AG08396 (cell line): ENCODE data around the gene RARA.

ENCODE experiments used
- DNase-seq: peaks from one replicate; pipeline ENCODE4 v3.0.0; 2012; ENCODE audit warnings: low spot score, mixed read lengths

The RARA gene

DNA sequence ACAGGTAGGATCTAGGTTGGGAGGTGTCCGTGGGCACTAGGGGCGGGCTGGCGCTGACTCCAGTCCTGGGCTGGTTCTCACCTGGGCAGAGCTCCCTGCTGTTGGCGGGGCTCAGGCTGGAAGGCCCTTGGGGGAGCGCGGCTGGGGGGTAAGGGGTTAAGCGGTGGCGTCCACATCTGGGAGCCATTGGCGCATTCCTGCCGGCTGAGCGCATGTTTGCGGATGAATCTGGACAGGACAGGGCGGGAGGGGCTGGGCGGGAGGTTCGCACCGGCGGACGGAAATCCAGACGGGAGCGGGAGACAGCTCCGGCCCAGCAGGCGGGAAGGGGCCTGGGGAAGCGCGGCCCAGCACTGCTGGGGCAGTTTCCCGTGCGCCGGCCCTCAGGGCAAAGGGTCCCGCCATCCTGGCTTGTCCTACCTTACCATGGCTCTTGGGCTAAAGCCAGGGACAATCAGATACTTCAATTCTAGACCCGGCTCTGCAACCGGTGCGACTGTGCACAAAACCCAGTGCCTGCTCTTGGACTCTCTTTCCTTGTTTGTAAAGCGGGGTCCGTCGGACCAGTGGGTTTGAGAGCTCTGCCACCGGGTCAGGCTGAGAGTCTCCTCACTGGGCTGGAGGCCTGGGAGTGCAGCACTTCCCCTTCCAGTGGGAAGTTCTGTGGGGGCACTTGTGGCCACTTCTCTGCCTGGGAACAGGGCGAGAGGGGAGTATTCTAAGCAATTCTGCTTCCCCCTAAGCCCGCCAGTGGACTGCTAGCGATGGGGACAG lies 7.8 kb downstream of the RARA start:
- peak; percentile 82 for DNase-seq

DNA sequence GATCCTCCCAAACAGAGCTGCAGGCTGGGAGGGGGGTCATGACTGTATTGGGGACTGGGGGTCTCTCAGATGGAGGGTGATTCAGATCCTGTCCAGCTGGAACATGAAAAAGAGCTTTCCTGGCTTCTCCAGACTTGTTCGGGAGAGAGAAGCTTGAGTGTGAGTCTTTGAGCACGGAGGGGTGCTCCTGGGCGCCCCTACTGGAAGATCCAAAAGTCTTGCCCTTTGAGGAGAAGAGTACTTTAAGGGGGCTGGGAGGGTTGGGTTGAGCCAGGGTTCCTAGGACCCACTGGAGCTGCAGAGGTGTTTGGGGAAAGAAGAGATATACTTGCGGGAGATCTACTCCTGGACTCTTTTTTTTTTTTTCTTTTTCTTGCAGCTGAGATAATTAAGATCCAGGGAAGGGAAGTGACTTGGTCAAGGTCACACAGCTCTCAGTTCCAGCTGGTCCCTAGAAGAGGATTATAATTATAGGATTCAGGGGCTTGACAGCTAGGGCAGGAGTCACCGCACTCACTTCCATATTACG lies 8.4 kb downstream of the RARA start:
- DNase-seq, result peak; percentile 72

DNA sequence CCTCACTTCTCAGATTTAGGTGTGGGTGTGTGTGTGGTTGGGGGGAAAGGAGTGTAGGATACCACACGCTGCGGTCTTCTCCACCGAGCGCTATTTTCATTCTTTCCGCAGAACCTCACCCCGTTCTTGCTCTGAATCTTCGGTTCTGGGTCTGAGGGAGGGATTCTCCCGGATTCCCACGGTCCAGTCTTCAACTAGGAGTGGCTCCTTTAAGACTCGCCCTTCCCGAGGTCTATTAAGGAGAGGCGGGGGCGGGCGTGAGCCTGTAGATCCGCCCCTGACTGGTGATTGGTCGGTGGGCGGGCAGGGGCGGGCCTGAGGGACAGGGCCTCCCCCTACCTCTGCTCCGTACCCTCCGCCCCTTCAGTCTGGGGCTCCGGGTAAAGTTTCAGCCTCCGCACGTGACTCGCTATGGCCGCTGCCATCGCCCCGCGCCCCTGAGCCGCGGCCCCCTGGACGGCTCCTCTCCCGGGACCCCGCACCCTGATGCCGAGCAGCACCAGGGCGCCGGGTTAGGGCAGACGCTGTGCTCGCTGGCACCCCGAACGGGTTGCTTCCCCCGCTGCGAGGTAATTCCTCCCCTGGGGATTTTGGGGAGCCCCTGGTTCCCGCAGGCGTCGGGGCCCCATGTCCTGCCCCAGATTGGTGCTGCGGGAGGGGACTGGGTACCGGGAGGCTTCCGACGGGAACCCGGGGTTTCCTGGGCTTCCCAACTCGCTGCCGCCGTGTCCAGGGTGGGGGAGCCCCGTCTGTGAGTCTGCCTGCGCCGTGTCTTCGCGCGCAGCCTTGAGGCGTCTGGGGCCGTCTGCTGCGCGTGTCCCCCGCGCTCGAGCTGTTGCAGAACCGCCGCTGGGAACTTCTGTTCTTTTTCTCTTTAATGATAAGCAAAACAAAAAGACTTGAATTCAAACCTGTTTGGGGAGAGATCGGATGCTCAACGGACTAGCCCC lies 9.2 kb downstream of the RARA start:
- DNase-seq, result peak; percentile 98

DNA sequence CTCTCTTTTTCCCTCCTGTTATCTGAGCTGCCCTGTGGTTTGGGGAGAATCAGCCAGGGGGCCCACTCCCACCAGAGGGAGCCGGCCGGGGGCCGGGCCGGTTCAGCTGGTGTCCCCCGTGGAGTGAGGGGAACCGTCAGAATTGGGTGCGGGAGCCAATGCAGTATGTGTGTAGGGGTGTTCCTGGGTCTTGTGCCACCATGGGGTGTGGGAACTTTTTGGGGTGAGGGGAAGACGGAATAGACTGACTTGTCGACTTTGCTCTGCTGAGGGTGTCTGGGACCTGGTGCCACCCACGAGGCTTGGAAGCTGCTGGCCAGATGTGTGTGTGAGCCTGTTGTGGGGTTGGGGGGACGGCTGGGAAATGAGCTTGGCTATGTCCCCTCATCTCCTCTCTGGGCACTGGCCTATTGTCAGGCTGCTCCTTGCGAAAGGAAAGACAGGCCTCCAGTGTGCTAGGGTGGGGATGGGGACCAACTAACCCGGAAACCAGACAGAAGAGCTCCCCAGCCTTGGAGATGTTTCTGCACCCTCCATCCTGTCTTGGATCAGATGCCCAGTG lies 9.9 kb downstream of the RARA start:
- DNase-seq, result no peak

DNA sequence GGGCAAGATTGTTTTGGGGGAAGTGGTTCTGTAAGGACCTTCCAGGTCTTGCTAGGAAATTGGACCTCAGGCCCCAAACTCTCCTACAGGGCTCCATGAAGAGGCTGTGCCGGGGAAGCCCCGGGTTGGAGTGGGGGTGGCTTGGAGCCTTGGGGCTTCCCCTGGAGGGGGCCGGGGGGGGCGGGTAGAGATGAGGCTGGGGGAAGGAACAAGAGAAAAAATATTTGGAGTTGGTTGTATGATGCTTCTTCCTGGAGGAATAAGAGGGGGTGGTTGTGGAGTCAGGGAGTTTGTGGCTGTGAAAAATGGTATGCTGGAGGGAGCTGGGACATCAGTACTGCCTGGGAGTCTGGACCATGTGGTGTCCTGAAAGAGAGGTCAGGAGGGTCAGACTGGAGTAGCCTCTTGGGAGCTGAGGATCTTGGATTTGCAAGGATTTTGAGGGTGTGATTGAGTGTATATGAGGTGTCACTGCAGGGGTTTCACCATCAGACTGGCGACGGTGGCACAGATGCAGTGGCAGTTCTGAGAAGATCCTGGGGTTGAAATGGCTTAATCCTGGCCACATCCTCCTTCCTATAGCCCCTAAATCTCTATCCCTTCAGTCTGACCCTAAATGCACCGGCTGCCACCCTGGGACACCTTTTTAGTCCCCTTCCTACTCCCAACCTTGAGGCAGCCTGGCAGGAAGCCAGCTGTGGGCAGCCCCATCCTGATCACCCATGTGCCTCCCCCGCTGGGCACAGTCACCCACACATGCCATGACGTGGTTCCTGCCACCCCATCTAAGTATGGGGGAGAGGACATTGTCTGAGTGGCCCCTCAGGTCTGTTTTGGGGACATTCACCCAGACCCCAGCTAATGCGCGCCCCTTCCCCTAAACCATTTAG lies 10.9 kb downstream of the RARA start:
- no peak for DNase-seq

DNA sequence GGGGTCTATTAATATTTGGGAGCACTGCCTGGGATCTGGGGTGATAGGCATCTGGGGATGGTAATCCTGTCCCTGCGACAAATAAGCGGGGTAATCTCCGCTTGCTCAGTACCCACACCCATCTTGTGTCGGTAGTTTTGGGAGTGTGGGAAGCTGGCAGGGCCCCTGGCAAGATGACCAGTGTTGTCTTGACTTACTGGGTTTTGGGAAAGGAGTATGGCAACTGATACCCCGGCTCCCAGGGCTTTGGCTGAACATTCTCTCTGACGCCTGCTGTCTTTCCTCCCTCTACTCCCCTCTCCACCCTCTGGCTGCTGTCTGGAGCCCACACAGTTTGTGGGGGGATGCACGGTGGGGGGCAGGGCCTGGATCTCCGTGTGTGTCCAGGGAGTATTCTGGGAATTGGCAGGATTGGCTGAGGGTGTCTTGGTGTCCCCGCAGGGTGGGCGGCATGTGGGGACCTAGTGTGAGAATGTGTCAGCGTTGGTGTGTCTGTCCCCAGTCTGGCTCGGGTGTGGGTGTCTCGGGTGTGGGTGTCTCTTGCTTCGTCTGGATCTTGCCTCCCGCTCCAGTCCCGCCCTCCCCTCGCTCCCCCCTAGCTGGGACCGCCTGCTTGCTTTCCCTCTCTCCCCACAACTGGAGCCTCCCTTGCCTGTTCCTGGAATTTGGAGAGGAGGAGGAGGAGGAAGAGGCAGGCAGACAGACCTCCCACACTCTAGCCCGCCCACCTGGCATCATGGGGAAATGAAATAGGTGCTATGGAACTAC lies 12.0 kb downstream of the RARA start:
- DNase-seq, result no peak

DNA sequence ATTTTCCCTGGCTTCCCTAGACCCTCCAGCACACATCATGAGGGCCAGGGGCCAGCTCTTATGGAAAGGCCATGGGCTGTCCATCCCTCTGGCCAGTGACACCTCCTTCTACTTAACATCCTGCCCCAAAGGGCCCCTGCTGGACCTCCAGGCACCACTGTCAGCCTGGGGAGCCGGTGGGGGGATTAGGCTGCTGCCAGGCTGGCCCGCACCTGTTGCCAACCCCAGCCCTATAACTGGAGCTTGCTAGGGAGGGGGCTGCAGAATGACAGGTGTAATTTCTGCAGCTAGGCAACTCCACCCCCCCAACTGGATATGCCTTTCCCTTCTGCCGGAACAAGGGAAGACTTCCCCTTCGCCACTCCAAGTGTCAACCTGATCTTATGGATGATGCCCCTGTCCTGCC lies 12.5 kb downstream of the RARA start:
- DNase-seq, result no peak

DNA sequence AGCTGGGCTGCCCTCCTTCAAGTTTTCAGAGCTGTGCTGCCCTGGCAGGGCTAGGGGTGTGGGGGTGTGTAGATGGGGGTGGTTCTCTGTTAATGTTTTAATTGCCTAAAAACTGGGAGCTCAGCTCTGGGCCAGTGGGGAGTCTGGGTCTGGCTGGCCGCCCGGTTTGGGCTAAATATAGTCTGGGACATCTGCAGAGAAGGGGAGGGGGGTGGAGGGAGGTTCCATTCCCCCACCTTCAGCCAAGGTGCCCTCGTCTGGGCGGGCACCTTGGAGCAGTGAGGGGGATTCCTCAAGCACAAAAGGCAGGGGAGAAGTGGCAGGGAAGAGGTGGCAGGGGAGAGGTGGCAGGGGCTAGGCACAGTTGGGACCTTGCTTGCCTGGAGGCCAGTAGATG lies 13.0 kb downstream of the RARA start:
- DNase-seq, result no peak

DNA sequence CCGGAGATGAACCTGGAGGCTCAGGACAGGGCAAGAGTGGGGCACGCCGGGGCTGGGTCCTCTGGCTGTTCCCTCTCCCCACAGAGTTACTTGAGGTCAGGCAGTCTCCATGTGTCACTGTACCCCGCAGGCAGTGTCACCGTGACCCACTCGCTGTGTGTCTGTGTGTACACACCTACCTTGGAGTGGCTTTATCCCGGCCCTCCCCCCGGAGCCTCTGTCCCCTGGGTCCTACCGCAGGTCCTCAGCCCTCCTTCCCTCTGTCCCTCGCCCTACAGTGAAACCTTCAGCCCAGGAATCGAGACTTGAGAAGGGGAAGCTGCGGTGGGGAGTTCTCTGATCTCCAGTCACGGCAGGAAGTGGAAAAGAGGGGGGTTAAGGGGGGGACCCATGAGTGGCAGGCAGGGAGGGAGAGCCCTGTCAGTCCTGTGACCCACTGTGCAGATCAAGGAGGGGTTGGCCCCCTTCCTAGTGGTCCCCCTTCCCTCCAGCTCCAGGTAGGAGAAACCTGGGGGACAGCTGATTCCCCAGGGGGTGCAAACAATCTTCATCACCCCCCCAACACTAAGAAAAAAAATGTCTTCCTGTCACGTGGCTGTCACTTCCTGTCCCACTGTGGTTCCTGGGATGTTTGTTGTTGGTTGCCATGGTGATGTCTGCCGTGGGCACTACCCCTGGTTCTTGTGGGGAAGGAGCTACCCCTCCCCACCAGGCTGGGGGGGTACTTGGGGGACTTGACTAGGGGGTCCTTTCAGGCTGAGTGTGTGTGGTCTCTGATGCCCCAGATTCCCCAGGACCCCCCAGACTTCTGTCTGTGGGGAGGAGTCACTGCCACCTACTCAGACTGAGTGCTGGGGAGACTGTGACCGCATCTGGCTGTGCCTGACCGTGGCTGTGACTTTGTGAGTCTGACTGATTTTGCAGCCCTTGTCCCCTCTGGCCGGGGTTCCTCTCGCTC lies 13.7 kb downstream of the RARA start:
- peak; percentile 89 for DNase-seq

DNA sequence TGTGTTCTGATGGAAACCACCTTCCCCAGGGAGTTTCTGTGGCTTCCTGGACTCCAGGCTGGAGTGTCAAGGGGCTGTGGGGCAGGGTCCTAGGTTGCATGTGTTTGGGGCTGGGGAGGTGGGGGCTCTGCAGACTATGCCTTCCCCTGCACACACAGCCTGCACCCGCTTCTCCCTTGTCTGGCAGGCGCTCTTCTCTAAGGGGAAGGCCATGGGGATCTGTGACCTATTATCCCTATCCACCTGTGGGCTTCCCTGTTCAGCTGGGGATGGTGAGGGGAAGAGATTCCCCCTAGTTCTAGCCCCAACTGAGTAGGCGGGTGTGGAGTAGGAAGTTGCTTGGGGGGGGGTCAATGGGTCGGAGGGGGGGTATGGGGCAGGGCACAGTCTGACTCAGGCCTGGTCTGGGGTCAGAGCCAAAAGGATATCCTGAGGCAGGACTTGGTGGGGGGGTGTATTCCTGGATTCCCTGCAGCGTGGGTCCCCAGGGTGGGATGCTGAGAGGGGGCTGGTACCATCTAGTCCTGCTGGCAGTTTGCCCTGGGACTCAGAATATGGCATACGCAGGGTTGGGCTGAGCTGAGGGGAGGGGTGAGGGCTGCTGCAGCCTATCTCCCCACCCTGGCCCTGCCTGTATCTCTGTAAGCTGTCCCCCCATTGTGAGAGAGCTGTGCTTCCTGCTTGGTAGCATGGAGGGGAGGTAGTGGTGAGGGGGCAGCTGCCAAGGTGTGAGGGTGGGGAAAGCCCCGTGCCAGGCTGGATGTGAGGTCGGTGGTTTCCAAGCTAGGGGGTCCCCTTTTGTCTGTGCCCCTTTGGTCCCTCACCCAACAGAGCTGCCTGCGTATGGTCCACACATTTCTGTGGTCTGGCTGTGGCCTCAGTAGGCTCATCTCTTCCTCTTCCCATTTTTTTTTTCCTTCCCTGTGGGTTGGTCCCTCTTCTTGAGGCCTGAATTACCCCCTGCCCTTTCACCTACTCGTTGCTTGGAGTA lies 14.7 kb downstream of the RARA start:
- no peak for DNase-seq

DNA sequence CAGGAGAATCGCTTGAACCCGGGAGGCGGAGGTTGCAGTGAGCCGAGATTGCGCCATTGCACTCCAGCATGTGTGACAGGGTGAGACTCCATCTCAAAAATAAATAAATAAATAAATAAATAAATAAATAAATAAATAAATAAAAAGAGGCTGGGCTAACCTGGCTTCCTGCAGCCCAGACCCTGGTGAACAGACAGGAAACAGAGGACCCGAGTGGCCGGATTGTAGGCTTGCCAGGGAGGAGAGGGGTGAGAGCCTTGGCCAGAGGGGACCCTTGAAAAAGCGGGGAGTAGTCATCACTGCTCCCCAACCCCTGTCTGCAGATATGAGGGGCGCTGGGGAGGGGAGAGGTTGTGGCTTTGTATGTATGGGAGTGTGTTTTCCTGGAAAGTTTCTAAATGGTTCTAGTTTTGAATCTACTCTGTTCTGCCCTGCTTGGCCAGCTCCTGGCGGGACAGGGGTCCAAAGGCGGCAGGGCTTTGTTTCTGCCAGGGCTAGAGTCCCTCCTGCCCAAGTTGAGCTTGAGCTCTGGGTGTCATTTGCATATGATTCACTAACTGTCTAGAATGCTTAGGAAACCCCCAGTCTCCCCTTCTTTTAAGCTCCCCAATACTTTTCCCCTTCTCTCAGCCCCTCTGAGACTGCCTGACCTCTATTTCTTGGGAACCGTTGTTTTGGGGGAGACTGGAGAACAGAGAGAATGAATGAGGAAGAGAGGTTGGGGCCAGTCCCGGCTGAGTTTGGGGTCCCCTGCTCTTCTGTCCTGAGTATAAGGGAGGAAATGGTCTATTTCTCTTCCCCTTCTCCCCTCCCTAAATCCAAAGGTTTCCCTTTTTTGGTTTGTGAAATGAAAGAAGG lies 16.4 kb downstream of the RARA start:
- DNase-seq, result no peak

DNA sequence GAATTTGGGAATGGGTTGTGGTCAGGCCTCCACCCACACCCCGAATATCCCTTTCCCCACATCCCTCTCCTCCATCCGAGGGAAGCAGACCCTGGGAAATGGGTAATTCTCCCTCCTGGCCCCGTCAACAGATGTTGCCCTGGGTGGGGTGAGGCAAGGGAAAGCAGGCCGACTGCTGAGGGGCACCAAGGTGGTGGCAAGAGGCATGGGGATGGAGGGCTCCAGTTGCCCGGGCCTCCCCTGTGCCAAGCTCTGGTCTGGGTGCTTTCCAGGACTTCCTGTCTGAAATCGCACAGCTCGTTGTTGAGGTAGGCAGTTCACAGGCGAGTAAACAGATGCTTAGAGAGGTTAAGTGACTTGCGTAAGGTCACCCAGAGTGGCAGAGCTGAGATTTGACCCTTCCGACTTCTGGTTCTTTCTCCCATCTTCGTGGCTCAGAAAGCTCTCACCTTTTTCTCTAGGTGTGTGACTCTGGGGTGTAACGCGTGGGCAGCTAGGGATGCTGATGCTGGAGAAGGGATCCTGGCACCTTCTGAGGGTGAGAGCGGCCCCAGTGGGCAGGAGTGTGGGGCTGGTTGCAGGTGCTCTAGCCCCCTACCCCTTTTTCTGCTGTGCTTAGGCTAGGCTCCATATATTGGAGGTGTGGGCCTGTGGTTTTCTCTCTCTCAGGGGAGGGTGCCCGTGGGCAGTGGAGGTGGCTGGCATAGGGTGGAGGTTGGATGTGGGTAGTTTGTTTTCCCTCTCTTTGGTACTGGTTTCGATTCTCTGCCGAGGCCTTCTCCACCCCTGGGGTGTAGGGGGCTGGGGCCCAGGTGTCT lies 17.2 kb downstream of the RARA start:
- DNase-seq, result no peak

DNA sequence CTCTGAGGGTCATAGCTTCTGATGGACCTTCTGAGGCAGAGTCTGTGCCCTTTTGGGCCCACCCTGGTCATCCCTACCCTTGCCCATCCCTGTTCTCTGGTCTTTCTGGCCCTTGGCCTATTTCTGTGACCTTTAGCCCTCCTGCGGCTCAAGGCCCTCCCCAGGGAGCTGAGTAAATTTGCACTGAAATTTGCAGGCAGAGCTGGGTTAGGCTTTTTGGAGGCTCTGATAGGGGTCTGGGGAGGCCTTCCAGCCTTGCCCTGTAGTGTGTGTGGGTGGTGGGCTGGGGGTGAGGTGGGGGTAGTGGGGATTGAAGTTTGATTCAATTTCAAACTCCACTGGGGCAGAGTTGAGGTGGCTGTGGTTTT lies 17.8 kb downstream of the RARA start:
- DNase-seq, result no peak

DNA sequence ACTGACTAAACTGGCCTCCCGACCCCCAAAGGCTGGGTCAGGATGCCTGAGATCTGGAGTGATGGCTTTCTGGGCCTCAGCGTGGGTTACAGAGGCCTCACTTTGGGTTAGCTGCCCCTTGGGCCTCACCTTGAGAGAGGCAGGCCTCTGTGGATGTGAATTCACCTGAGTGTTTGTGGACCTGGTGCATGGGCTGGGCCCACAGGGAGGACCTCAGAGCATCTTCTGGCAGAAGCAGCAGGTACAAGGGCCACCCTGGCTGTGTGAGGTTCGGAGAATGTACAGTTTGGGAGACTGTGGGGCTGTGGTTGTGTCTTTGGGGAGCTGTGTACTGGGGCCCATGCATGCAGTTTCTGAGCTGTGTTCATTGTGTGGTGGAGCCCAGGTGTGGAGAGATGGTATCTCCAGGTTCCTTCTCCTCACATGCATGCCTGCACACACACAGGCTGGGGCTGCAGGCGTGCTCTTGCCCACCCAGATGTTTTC lies 18.3 kb downstream of the RARA start:
- no peak for DNase-seq

DNA sequence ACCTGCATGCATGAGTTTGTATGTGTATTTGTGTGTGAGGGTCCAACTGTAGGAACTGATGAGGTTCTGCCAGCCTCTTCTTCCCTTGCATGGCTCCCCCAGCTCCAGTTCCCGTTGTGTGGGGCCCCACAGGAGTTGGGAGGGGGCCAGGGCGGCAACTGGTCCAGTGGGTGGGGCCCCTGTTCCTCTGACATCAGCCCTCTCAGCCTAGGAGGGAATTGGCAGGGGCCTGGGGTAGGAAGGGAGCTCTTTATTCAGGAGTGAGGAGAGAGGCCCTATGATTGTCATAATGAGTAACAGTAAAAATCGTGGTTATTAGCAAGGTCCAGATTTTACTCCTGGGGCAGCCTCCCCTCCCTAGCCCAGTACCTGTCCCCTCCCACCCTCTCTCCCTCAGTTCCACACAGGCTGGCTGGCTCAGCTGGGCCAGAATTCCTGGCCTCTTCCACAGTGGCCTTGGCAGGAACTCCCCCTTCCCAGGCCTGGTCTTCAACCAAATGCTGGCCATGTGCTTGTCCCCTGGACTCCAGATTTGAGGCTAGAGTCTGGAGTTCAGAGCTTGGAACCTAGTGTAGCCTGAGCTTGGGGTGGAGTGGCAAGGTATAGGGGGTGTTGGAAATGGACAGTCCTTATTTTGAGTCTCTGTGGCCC lies 18.9 kb downstream of the RARA start:
- DNase-seq, result peak; percentile 16

DNA sequence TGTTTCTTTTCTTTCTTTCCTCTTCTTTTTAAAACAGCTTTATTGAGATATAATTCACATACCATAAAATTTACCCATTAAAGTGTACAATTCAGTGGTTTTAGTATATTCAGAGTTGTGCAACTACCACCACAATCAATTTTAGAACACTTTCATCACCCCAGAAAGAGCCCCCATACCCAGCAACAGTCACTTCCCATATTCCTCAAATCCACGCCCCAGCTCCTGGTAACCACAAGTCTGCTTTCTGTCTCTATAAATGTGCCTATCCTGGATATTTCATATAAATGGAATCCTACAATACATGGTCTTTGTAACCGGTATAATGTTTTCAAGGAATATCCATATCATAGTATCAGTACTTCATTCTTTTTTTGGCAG lies 19.4 kb downstream of the RARA start:
- DNase-seq, result no peak
